A172 (cell line): ENCODE measurements around the gene FAM98A. TPM values are rescaled to one million over a fixed set of nuclear protein-coding genes. Genes with fewer than 3 reads are reported as not detected.

Source experiments
- total RNA-seq: library from RNA; depleted of rRNA; stranded (reverse); fragments of >200 nt; shearing (Covaris generic); gene quantifications from 2 replicates; pipeline ENCODE4 v1.2.3, GENCODE V29; 2014; rRNA removed

FAM98A gene
- total RNA-seq, 1 experiment from 2014 or later: 43.3 TPM

Other genes with a start within 250 kb of the FAM98A start
- 30.6 and 41.5 TPM in 2 replicates for gene RASGRP3, start 122.7 kb downstream of the FAM98A start, total RNA-seq